Transverse colon (tissue), 4 donors: Measurements from ENCODE around the gene SPINK4.

Experiments used
- EP300 ChIP-seq: sonication (generic); formaldehyde crosslinking; IDR thresholded peaks from one replicate; pipeline ENCODE4 v1.6.1; 2017; ENCODE audit warnings: antibody characterized with exemption, low read depth
- POLR2A ChIP-seq: fragments of 450-650 bp; IDR thresholded peaks from one replicate; pipeline ENCODE4 v1.6.1; 2016; ENCODE audit warnings: antibody characterized with exemption, mild to moderate bottlenecking, moderate library complexity
- POLR2AphosphoS5 ChIP-seq, 3 donors: sonication (generic); formaldehyde crosslinking; IDR thresholded peaks; one replicate each; pipeline ENCODE4 v1.6.1; 2016; ENCODE audit warnings: antibody characterized with exemption in 3 of 3
- TF ChIP-seq, protein P1 (sequence below), 5 experiments: fragments of 200-600 bp in 3 of 5; fragments of 450-650 bp in 2 of 5; sonication (generic) in 3 of 5; IDR thresholded peaks; 1 replicate in 2 of 5; 2 replicates in 3 of 5; pipeline ENCODE4 v1.5.1; 2016 to 2017; ENCODE audit warnings: antibody characterized with exemption in 5 of 5, inconsistent platforms in 3 of 5, mild to moderate bottlenecking in 2 of 5, moderate library complexity in 1 of 5

DNA sequence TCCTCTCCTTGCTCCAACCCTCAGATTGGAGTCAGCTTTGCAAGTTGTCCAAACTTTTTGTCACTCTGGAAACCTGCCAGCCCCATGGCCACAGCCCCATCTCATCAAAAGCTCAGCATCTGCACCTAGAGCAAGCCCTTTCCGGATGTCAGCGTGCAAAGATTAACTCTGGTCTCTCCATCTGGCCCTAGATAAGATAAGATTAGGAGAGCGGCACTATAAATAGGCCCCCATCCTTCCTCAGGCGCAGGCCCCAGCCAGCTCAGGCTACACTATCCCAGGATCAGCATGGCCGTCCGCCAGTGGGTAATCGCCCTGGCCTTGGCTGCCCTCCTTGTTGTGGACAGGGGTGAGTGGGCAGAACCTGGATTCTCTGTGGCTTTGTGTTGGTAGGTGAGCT lies at the start of gene SPINK4:
- TF ChIP-seq POLR2A = no peak
- TF ChIP-seq, protein P1, sequence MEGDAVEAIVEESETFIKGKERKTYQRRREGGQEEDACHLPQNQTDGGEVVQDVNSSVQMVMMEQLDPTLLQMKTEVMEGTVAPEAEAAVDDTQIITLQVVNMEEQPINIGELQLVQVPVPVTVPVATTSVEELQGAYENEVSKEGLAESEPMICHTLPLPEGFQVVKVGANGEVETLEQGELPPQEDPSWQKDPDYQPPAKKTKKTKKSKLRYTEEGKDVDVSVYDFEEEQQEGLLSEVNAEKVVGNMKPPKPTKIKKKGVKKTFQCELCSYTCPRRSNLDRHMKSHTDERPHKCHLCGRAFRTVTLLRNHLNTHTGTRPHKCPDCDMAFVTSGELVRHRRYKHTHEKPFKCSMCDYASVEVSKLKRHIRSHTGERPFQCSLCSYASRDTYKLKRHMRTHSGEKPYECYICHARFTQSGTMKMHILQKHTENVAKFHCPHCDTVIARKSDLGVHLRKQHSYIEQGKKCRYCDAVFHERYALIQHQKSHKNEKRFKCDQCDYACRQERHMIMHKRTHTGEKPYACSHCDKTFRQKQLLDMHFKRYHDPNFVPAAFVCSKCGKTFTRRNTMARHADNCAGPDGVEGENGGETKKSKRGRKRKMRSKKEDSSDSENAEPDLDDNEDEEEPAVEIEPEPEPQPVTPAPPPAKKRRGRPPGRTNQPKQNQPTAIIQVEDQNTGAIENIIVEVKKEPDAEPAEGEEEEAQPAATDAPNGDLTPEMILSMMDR (IDR thresholded peaks at IDR 0.05) = no peak
- no peak for TF ChIP-seq POLR2AphosphoS5 (IDR thresholded peaks at IDR 0.05)
- no peak for TF ChIP-seq EP300
